ENCODE results near the gene CHRFAM7A.
"Not testable (repeated sequence)": the region's sequence is repeated elsewhere in the genome, so short reads cannot be mapped to it uniquely, and the experiment has no call there.

CHRFAM7A gene

GRCh38 chr15:30392766-30393663 lies at the start of gene CHRFAM7A:
CHRFAM7A (minus strand) TSS chr15:30393540; CDS start chr15:30383351, 10,189 bp downstream.
- not testable (repeated sequence) for H3K9ac ChIP-seq (ENCODE audit: low read depth, low read length, poor library complexity, severe bottlenecking); H2AFZ ChIP-seq (ENCODE audit: low read length); H3K36me3 ChIP-seq (ENCODE audit: insufficient read depth, low read length); H4K20me1 ChIP-seq (ENCODE audit: insufficient read depth, low read length, poor library complexity, severe bottlenecking); H3K27me3 ChIP-seq (ENCODE audit: insufficient read depth, low read length, poor library complexity, severe bottlenecking); H3K9me2 ChIP-seq (replicated peaks; ENCODE audit: low read depth, low read length); H3F3A ChIP-seq (ENCODE audit: low read depth); H3K9me3 ChIP-seq (ENCODE audit: insufficient read depth, low read depth, low read length); H3K4me1 ChIP-seq (ENCODE audit: insufficient read depth, low read length, poor library complexity, severe bottlenecking); H3K4me2 ChIP-seq (ENCODE audit: low read depth, low read length, poor library complexity, severe bottlenecking); H3K79me2 ChIP-seq (ENCODE audit: insufficient read depth, low read length); H3K4me3 ChIP-seq (ENCODE audit: low read length, poor library complexity, severe bottlenecking)

- H3K4me3 ChIP-seq (ENCODE audit: low read length, poor library complexity, severe bottlenecking); H3K79me2 ChIP-seq (ENCODE audit: insufficient read depth, low read length); H3K9ac ChIP-seq (ENCODE audit: low read depth, low read length, poor library complexity, severe bottlenecking); H3K4me1 ChIP-seq (ENCODE audit: insufficient read depth, low read length, poor library complexity, severe bottlenecking); H3K36me3 ChIP-seq (ENCODE audit: insufficient read depth, low read length); H3F3A ChIP-seq (ENCODE audit: low read depth); H3K9me3 ChIP-seq (ENCODE audit: insufficient read depth, low read depth, low read length); H3K9me2 ChIP-seq (replicated peaks; ENCODE audit: low read depth, low read length); H2AFZ ChIP-seq (ENCODE audit: low read length); H3K27me3 ChIP-seq (ENCODE audit: insufficient read depth, low read length, poor library complexity, severe bottlenecking); H4K20me1 ChIP-seq (ENCODE audit: insufficient read depth, low read length, poor library complexity, severe bottlenecking); H3K4me2 ChIP-seq (ENCODE audit: low read depth, low read length, poor library complexity, severe bottlenecking): not testable (repeated sequence)
Measured at GRCh38 chr15:30438348-30438747, 45.0 kb upstream of the CHRFAM7A start.

GRCh38 chr15:30435878-30436277 lies 42.5 kb upstream of the CHRFAM7A start:
- not testable (repeated sequence) for H3K4me2 ChIP-seq (ENCODE audit: low read depth, low read length, poor library complexity, severe bottlenecking); H3K36me3 ChIP-seq (ENCODE audit: insufficient read depth, low read length); H3K4me1 ChIP-seq (ENCODE audit: insufficient read depth, low read length, poor library complexity, severe bottlenecking); H3F3A ChIP-seq (ENCODE audit: low read depth); H3K79me2 ChIP-seq (ENCODE audit: insufficient read depth, low read length); H3K9ac ChIP-seq (ENCODE audit: low read depth, low read length, poor library complexity, severe bottlenecking); H3K9me2 ChIP-seq (replicated peaks; ENCODE audit: low read depth, low read length); H4K20me1 ChIP-seq (ENCODE audit: insufficient read depth, low read length, poor library complexity, severe bottlenecking); H3K4me3 ChIP-seq (ENCODE audit: low read length, poor library complexity, severe bottlenecking); H3K27me3 ChIP-seq (ENCODE audit: insufficient read depth, low read length, poor library complexity, severe bottlenecking); H2AFZ ChIP-seq (ENCODE audit: low read length); H3K9me3 ChIP-seq (ENCODE audit: insufficient read depth, low read depth, low read length)

GRCh38 chr15:30420723-30421122 lies 27.4 kb upstream of the CHRFAM7A start:
- not testable (repeated sequence) for H3K9me3 ChIP-seq (ENCODE audit: insufficient read depth, low read depth, low read length); H3F3A ChIP-seq (ENCODE audit: low read depth); H3K9me2 ChIP-seq (replicated peaks; ENCODE audit: low read depth, low read length)

GRCh38 chr15:30414160-30414559 lies 20.8 kb upstream of the CHRFAM7A start, which contains the start of gene GOLGA8R:
GOLGA8R (minus strand) TSS chr15:30414260; CDS start chr15:30414162, 98 bp downstream.
- not testable (repeated sequence) for H4K20me1 ChIP-seq (ENCODE audit: insufficient read depth, low read length, poor library complexity, severe bottlenecking); H3K9me3 ChIP-seq (ENCODE audit: insufficient read depth, low read depth, low read length); H3K4me1 ChIP-seq (ENCODE audit: insufficient read depth, low read length, poor library complexity, severe bottlenecking); H3F3A ChIP-seq (ENCODE audit: low read depth); H3K9ac ChIP-seq (ENCODE audit: low read depth, low read length, poor library complexity, severe bottlenecking); H3K4me3 ChIP-seq (ENCODE audit: low read length, poor library complexity, severe bottlenecking); H3K79me2 ChIP-seq (ENCODE audit: insufficient read depth, low read length); H3K4me2 ChIP-seq (ENCODE audit: low read depth, low read length, poor library complexity, severe bottlenecking); H3K27me3 ChIP-seq (ENCODE audit: insufficient read depth, low read length, poor library complexity, severe bottlenecking); H3K36me3 ChIP-seq (ENCODE audit: insufficient read depth, low read length); H2AFZ ChIP-seq (ENCODE audit: low read length); H3K9me2 ChIP-seq (replicated peaks; ENCODE audit: low read depth, low read length)

More at GRCh38 chr15:30420723-30421122, 27.4 kb upstream of the CHRFAM7A start:
- H4K20me1 ChIP-seq (ENCODE audit: insufficient read depth, low read length, poor library complexity, severe bottlenecking); H3K4me1 ChIP-seq (ENCODE audit: insufficient read depth, low read length, poor library complexity, severe bottlenecking); H3K27me3 ChIP-seq (ENCODE audit: insufficient read depth, low read length, poor library complexity, severe bottlenecking); H3K79me2 ChIP-seq (ENCODE audit: insufficient read depth, low read length); H2AFZ ChIP-seq (ENCODE audit: low read length); H3K4me2 ChIP-seq (ENCODE audit: low read depth, low read length, poor library complexity, severe bottlenecking); H3K36me3 ChIP-seq (ENCODE audit: insufficient read depth, low read length): not testable (repeated sequence)
- Histone ChIP-seq H3K9ac (ENCODE audit: low read depth, low read length, poor library complexity, severe bottlenecking) (peak overlapping the region; percentile 67), H3K4me3 (ENCODE audit: low read length, poor library complexity, severe bottlenecking) (peak overlapping the region; percentile 63)

GRCh38 chr15:30407636-30408035 lies 14.3 kb upstream of the CHRFAM7A start:
- H3F3A ChIP-seq (ENCODE audit: low read depth); H3K4me3 ChIP-seq (ENCODE audit: low read length, poor library complexity, severe bottlenecking); H3K27me3 ChIP-seq (ENCODE audit: insufficient read depth, low read length, poor library complexity, severe bottlenecking); H3K4me2 ChIP-seq (ENCODE audit: low read depth, low read length, poor library complexity, severe bottlenecking); H3K79me2 ChIP-seq (ENCODE audit: insufficient read depth, low read length); H3K9ac ChIP-seq (ENCODE audit: low read depth, low read length, poor library complexity, severe bottlenecking); H3K9me2 ChIP-seq (replicated peaks; ENCODE audit: low read depth, low read length); H3K36me3 ChIP-seq (ENCODE audit: insufficient read depth, low read length); H4K20me1 ChIP-seq (ENCODE audit: insufficient read depth, low read length, poor library complexity, severe bottlenecking); H3K9me3 ChIP-seq (ENCODE audit: insufficient read depth, low read depth, low read length); H2AFZ ChIP-seq (ENCODE audit: low read length); H3K4me1 ChIP-seq (ENCODE audit: insufficient read depth, low read length, poor library complexity, severe bottlenecking): not testable (repeated sequence)

- H3K4me2 ChIP-seq (ENCODE audit: low read depth, low read length, poor library complexity, severe bottlenecking); H3K27me3 ChIP-seq (ENCODE audit: insufficient read depth, low read length, poor library complexity, severe bottlenecking); H3K36me3 ChIP-seq (ENCODE audit: insufficient read depth, low read length); H3K79me2 ChIP-seq (ENCODE audit: insufficient read depth, low read length); H3K9ac ChIP-seq (ENCODE audit: low read depth, low read length, poor library complexity, severe bottlenecking); H3K9me3 ChIP-seq (ENCODE audit: insufficient read depth, low read depth, low read length); H2AFZ ChIP-seq (ENCODE audit: low read length); H3F3A ChIP-seq (ENCODE audit: low read depth); H3K9me2 ChIP-seq (replicated peaks; ENCODE audit: low read depth, low read length); H3K4me1 ChIP-seq (ENCODE audit: insufficient read depth, low read length, poor library complexity, severe bottlenecking); H4K20me1 ChIP-seq (ENCODE audit: insufficient read depth, low read length, poor library complexity, severe bottlenecking); H3K4me3 ChIP-seq (ENCODE audit: low read length, poor library complexity, severe bottlenecking): not testable (repeated sequence)
Measured at GRCh38 chr15:30398988-30399387, 5.6 kb upstream of the CHRFAM7A start.
